GM19240 (cell line): ENCODE results near the gene SLC37A1.

Experiments used
- DNase-seq: peaks from one replicate; pipeline ENCODE4 v3.0.0; 2011; ENCODE audit warnings: low spot score; ENCODE audit not compliant: insufficient read length

The SLC37A1 gene

DNA sequence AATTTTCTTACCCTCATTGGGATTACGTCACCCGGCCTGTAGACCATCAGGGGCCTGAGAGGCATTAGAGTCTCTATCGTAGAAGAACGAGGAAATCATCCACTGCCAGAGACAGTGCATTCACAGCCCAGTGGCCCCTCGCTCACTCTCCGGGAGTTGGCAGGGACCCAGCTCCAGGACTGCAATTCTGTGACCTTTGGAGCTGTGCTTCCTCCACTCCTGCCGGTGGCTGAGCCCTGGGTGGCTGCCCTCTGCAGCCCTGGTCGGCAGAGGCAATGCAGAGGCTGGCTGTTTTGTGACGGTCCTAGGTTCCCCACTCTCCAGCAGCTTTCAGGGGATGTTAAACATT is 12.7 kb downstream of the SLC37A1 start:
- no peak for DNase-seq

- no peak for DNase-seq
Observed at GRCh38 chr21:42527127-42527488, 13.5 kb downstream of the SLC37A1 start.

DNA sequence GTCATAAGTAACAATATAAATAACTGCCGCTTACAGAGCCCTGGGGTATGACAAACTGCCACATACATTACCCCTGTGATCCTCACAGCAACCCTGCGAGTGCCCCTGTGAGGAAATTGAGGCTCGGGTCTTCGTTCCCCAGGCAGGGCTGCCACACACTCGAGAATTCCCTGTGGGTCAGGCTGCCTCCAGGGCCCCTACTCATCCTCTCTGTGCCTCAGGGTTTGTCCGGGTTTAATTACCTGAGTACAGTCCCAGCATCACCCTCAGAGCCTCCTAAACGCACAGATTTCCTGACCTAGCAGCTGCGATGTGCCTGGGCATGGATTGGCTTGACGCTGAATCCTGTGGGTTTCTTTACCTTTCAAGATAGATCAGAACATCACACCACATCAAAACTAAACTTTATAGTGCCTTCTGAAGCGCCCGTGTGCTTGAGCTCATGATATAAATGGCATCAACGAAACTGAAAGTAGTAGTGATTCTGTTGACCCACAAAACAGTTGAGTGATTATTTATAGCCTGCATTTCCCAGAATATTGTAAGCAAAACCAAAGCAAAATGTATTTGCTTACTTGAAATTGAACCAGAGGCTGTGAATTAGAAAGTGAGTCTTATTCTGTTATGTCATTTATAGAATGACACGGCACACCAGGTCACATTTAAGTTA is 14.0 kb downstream of the SLC37A1 start:
- peak; percentile 35 for DNase-seq

- no peak for DNase-seq
Observed at GRCh38 chr21:42530167-42530518, 16.5 kb downstream of the SLC37A1 start.

DNA sequence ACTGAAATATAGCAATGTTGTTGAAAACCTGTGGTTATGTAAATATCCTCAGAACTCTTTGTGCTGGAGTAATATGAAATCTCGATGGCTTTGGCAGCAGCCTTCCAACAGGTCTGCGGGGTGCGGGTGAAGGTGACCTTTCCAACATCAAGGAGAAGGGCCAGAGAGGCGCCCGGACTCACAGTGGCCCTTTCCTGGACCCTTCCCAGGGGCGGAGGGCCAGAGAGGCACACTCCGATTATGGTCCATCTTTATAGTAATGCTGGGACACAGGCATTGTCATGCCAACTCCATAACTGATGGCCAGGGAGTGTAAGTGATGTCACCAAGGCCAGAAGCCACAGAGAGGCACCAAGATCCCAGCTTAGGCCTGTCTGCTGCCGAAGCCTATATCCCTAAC is 18.1 kb downstream of the SLC37A1 start:
- DNase-seq = no peak

DNA sequence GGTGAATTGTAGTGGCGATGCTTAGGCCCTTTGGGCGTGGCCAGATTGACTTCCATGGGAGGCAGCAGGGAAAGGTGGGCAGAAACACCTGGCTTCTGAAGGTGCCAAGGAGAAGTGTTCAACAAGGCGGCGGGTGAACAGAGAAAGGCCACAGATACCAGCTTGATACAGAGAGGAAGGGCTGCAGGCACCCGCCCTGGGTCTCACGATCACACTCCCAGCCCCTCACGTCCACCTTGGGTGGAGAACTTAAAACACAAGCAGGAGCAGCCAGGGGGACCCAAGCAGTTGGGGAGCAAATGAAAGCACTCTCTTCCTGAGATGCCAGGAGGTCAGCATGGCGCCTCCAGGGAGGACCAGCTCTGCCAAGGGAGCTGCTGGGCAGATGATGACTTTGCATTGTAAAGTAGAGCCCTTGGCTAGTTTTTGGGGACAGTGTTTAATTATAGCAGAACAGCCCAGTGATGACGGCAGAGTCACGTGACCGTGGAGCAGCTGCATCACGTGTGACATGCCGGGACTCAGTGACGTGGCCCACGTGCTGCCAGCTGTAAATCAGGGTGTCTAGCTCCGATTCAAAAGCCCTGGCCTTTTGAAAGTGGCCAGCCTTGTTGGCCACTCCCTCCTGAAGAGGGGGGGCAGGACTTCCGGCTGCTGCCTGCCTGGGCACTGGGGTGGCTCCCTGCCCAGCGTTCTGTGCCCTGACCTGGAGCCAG is 19.0 kb downstream of the SLC37A1 start:
- no peak for DNase-seq

DNA sequence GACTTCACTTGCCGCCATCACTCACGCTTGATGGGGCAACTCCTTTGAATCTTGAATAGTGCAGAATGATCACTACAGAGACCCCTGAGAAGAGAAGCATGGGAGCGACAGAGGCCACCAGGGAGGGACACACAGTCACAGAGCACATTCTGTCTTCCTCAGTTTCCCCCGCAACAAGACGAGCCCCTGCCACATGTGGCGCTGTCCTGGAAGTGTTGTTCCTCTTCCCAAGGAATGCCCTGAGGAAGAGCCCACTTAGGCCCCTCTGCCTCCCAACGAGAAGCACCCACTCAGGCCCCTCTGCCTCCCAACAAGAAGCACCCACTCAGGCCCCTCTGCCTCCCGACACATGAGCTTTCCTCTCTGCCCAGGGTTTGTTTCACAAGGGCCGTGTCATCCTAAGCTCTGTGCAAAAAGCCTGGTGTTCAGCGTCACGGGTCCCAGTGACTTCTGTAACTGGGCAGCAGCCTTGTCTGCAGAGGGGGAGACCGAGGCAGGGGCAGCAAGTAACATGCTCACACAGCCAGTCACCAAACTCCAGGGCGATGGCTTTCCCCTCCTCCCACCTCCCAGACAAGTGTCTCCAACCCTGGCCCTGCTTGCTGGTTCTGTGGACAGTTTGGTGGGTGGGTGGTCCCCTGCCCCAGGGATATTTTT is 19.8 kb downstream of the SLC37A1 start:
- DNase-seq = no peak

GRCh38 chr21:42533963-42534355 is 20.3 kb downstream of the SLC37A1 start:
- no peak for DNase-seq

GRCh38 chr21:42534421-42535378 is 21.0 kb downstream of the SLC37A1 start:
- DNase-seq = peak; percentile 34

DNA sequence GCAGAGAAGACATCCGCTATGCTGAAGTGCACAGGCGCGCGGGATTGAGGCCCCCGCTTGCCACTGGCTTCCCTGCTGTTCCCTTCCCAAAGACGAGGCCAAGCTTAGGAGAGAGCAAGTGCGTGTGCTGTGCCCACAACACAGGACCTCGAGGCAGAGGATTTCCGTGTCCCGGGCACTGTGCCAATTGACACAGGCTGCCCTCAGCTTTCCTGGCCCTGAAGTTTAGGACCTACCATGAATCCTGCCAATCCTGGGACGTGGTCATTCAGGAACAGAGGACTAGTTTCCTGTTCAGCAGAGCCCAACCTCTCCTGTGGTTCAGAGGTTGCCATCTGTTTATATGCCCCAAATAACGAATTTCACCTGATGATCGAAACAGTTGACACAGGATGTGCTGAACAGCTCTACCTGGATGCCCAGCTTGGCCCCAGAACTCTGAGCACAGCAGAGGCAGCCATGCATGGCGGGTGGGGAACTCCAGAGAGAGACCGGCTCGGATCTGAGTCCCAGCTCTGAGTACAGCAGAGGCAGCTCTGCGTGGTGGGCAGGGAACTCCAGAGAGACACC is 22.0 kb downstream of the SLC37A1 start:
- DNase-seq = peak; percentile 69

- DNase-seq = no peak
Observed at GRCh38 chr21:42536601-42537000, 22.9 kb downstream of the SLC37A1 start.

GRCh38 chr21:42537106-42537742 is 23.6 kb downstream of the SLC37A1 start:
- DNase-seq = peak; percentile 43

DNA sequence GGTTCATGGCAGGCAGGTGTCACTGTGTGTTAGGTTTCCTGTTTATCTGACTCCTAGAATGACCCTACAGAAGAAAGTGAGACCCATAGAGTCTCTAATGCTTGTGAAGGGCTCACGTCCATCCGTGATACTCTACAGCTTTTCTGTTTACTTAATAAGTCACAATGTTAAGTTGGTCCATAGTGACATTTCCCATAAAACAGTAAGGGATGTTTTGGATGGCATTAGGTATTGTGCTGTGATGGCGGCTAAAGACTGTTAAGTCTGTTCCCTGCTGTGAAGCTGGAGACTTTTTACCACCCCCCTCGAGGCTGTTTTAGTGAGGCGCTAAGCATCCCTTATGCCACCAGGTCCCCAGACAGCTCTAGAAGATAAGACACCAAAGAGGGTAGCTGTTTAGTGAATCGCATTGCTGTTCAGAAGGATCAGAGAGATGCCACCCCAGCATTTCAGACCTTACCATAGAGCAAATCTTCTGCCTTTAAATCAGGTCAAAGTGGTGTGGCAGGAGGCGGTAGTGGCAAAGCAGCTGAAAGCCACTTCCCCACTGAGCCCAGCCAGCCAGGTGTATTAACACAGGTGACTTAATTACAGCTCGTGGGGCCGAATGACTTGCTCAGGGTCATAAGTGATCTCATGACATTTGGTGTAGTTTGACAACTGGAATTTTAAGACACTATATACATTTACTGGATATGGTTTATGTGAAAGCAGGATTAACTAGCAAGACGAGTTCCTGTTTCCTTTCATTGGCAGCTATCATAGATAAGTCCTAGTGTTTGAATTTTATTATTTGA is 25.0 kb downstream of the SLC37A1 start:
- DNase-seq = no peak

DNA sequence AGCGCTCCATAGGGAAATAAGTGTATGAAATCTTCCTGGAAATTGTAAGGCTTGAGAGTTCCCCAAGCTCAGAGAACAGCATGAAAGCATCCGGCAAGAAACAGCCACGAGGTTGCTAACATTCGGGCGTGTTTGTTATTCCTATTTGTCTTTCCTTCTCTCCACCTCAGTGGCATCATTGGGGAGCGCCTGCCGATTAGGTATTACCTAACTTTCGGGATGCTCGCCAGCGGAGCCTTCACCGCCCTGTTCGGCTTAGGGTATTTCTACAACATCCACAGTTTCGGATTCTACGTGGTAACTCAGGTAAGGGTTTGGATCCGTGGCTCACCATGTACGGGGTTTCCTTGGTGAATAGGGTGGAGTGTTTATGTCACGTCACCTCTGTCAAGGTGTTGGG is 25.7 kb downstream of the SLC37A1 start:
- no peak for DNase-seq

- DNase-seq = no peak
Observed at GRCh38 chr21:42539931-42540343, 26.3 kb downstream of the SLC37A1 start.

DNA sequence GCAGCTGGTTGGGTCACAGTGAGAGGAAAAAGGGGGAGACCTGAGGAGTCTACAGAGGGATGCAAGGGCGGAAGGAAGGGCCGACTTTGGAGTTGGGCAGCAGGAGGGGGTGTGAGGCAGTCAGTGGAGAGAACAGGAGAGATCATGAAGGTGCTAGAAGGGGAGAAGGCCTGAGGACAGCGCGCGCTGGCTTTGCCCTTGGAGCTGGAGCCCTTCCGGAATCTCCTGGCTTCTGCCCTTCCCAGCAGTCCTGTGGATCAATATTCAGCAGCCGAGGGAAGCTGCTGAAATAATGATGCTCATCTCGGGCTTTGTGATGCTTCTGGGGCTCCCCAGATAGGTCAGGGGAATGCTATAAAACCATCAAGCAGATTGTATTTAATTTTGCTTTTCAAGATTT is 26.7 kb downstream of the SLC37A1 start:
- DNase-seq = no peak

GRCh38 chr21:42541174-42541573 is 27.5 kb downstream of the SLC37A1 start:
- DNase-seq = no peak

DNA sequence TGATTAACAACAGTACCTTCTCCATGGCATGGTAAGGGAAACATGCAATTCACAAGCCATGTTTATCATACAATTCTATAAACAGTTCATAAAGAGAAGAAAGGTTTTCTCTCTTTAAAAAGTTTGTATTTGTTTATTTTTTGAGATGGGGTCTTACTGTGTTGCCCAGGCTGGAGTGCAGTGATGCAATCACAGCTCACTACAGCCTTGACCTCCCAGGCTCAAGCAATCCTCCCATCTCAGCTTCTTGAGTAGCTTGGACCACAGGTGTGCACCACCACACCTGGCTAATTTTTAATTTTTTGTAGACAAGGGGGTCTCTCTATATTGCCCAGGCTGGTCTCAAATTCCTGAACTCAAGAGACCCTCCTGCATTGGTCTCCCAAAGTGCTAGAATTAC is 28.0 kb downstream of the SLC37A1 start:
- DNase-seq = no peak

GRCh38 chr21:42542196-42542595 is 28.5 kb downstream of the SLC37A1 start:
- DNase-seq = no peak

- no peak for DNase-seq
Observed at GRCh38 chr21:42542596-42542995, 28.9 kb downstream of the SLC37A1 start.
